ENCODE results near the gene LTB4R. TPM values are rescaled to one million over a fixed set of nuclear protein-coding genes. Genes with fewer than 3 reads are reported as not detected.

Gene LTB4R
- total RNA-seq, 2 donors from 2014 or later, result 11.8 to 14.2 TPM

GRCh38 chr14:24335461-24336171, 24.3 kb downstream of the LTB4R start:
- Histone ChIP-seq H3K4me1 (replicated peaks) (peaks cover 5% of the 10 kb centered on the region), H3K36me3 (no peaks in the 10 kb centered on the region), H3K27me3 (replicated peaks; ENCODE audit: insufficient read depth) (peaks cover 3% of the 10 kb centered on the region), H3K27ac (no peak overlapping the region), H3K4me3 (no peak overlapping the region), H3K9me3 (no peaks in the 10 kb centered on the region)
- 75% methylated on average over 12 of the region's 12 CpGs for WGBS
- no peak for TF ChIP-seq POLR2AphosphoS5 (IDR thresholded peaks at IDR 0.05)
- TF ChIP-seq CTCF (IDR thresholded peaks at IDR 0.05), result no peak
- TF ChIP-seq POLR2A (IDR thresholded peaks at IDR 0.05), result no peak
- intact Hi-C loops (cut with DNase I), result no loop called here
- DNase-seq (ENCODE audit: low spot score), result no peak

GRCh38 chr14:24337144-24337823, 26.0 kb downstream of the LTB4R start:
- Histone ChIP-seq H3K4me3 (no peak overlapping the region), H3K9me3 (no peaks in the 10 kb centered on the region), H3K4me1 (replicated peaks) (peaks cover 5% of the 10 kb centered on the region), H3K27me3 (replicated peaks; ENCODE audit: insufficient read depth) (peaks cover 3% of the 10 kb centered on the region), H3K27ac (no peak overlapping the region), H3K36me3 (no peaks in the 10 kb centered on the region)
- no peak for DNase-seq (ENCODE audit: low spot score)
- TF ChIP-seq POLR2AphosphoS5 (IDR thresholded peaks at IDR 0.05) (no peak), POLR2A (IDR thresholded peaks at IDR 0.05) (no peak), CTCF (IDR thresholded peaks at IDR 0.05) (no peak)
- 90% methylated on average over 7 of the region's 7 CpGs for WGBS
- intact Hi-C loops (cut with DNase I), result no loop called here

GRCh38 chr14:24337824-24338175, 26.5 kb downstream of the LTB4R start:
- Histone ChIP-seq H3K36me3 (no peaks in the 10 kb centered on the region), H3K4me1 (replicated peaks) (no peaks in the 10 kb centered on the region), H3K9me3 (no peaks in the 10 kb centered on the region), H3K4me3 (no peak overlapping the region), H3K27me3 (replicated peaks; ENCODE audit: insufficient read depth) (peaks cover 3% of the 10 kb centered on the region), H3K27ac (no peak overlapping the region)
- intact Hi-C loops (cut with DNase I), result no loop called here
- WGBS, result 90% methylated on average over 8 of the region's 8 CpGs
- DNase-seq (ENCODE audit: low spot score), result no peak
- TF ChIP-seq POLR2A (IDR thresholded peaks at IDR 0.05), result no peak
- TF ChIP-seq POLR2AphosphoS5 (IDR thresholded peaks at IDR 0.05), result no peak
- no peak for TF ChIP-seq CTCF (IDR thresholded peaks at IDR 0.05)

- Histone ChIP-seq H3K4me3 (no peak overlapping the region), H3K9me3 (no peaks in the 10 kb centered on the region), H3K4me1 (replicated peaks) (no peaks in the 10 kb centered on the region), H3K27me3 (replicated peaks; ENCODE audit: insufficient read depth) (peaks cover 3% of the 10 kb centered on the region), H3K27ac (no peak overlapping the region), H3K36me3 (no peaks in the 10 kb centered on the region)
- TF ChIP-seq POLR2A (IDR thresholded peaks at IDR 0.05) (no peak), POLR2AphosphoS5 (IDR thresholded peaks at IDR 0.05) (no peak), CTCF (IDR thresholded peaks at IDR 0.05) (no peak)
- intact Hi-C loops (cut with DNase I), result no loop called here
- DNase-seq (ENCODE audit: low spot score), result no peak
- WGBS, result 85% methylated on average over 14 of the region's 14 CpGs
Observed at GRCh38 chr14:24338843-24339242, 27.5 kb downstream of the LTB4R start.

Data from prostate gland (tissue), 2 donors.